Measurements from ENCODE around the gene TCF7.
A peak's percentile ranks its signal among the peaks of the same experiment; 100 is the strongest.

The TCF7 gene

DNA sequence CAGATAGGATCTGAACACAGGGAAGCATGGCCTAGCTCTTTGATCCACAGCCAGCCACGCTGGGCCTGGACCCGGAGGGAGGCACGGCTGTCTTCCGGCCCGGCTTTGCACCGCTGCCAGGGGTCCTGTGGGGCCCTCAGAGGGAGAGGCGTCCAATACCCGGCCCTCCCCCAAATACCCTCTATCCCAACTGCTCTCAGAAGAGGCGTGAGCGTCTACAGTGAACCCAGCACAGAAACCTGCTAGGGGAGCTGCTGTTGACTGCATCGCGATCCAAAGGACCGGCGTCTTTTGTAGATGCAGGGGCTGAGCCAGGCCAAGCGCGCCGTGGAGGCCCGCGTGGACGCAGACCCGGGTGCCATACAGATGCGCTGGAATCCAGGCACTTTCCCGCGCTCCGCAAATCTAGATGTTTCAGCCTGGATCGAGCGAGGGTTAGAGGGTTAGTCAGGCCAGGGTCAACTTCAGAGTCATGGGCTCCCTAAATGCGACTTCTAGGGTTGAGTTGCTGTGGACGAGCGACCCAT, 1.1 kb upstream of the TCF7 start:
- DNase-seq (ENCODE audit: low read depth in 2 of 2), result no peak

DNA sequence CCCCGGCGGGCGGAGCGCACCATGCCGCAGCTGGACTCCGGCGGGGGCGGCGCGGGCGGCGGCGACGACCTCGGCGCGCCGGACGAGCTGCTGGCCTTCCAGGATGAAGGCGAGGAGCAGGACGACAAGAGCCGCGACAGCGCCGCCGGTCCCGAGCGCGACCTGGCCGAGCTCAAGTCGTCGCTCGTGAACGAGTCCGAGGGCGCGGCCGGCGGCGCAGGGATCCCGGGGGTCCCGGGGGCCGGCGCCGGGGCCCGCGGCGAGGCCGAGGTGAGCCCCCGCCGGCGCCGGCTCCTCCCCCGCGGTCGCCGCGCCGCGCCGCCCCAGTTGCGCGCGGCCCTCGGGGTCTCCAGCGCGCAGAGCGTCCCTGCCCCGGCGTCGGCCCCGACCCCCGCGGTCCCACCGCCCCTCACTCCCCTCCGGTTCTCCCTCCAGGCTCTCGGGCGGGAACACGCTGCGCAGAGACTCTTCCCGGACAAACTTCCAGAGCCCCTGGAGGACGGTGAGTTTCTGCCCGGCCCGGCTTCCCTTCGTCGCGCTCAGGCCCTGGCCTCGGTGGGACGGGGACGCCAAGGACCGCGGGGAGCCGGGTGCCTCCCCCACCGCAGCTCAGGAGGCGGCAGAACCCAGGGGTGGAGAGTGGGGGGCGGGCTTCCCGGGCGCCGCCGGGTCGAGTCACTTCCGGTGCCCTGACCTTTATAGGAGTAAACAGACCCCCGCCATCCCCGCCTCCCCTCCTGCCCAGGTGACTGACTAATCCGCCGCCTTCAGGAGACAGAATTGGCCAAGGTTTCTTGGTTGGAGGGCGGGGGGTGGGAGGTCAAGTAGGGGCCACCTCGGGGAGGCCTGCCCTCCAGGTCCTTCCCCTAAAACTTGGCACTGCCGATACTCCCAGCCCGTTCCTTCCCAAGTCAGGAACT, 665 bp downstream of the TCF7 start:
- no peak for DNase-seq (ENCODE audit: low read depth in 2 of 2)

DNA sequence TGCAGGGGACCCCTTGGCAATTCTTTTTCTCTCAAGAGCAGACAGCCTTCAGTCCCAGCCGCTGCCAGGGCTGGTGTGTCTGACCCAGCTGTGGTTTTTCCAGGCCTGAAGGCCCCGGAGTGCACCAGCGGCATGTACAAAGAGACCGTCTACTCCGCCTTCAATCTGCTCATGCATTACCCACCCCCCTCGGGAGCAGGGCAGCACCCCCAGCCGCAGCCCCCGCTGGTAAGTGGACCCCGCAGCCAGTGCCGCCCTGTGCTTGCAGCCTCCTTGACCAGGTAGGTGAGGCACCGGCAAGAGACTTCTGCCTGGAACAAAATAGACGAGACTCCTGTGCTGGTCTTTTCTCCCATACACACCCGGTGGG, 1.3 kb downstream of the TCF7 start:
- no peak for DNase-seq (ENCODE audit: low read depth in 2 of 2)

DNA sequence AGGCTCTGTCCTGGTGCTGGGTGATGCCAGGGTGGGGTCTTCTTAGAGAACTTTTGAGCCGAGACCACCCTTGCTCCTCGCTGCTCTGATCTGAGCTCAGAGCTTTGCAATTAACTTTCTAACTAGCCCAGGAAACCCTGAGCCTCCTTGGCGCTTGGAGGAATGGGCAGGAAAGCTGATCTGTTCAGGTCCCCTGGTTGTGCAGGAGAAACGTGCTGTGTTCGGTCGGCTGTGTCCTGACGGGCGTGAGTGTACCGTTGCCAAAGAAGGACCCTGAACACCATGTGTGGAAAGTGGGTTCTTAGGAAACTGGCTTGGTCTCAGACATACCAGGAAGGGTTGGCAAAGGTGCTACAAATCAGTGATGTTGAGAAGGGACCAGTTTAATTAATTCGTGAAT, 1.8 kb downstream of the TCF7 start:
- no peak for DNase-seq (ENCODE audit: low read depth in 2 of 2)

DNA sequence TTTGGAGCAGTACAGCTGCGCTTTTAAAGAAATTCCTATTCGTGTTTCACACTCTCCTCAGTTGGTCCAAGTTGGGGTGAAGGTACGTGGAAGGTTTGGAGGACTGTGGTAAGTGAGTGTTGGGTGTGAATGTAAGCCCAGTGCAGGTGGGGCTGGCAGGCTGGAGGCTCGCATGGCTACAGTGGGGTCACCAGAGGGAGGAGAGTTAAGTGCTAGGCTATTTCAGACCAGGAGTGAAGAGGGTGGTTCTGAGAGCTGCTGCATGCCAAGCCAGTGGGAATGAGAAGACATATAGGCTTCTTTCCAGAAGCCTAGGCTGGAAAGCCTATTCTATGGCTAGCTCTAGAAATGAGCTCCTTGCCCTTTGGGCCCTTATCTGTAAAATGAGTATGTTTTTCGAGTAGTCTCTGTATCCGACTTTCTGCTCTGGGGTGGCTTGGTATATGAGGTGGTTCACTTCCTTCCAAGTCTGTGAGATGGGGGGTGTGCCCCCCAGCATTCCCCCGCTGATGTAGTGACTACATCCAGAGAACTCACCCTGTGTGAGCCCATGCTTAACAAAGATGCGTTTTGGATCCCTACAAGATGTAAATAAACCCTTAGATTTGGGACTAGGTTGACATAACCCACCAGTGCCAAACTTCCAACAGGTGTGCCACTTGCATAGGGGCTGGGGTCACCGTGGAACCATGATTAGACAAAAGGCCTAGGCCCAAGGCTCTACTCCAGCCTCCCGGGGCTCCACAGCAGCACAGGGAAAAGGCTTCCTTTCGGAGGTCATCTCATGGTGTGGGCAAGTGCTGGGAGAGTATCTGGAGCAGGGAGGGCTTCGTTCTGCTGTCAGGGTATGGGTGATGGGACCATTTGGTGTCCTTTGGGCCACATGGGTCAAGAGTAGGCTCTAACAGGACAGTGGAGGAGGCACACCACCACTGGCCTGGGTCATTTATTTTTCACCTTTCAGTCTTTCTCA, 2.6 kb downstream of the TCF7 start:
- no peak for DNase-seq (ENCODE audit: low read depth in 2 of 2)

DNA sequence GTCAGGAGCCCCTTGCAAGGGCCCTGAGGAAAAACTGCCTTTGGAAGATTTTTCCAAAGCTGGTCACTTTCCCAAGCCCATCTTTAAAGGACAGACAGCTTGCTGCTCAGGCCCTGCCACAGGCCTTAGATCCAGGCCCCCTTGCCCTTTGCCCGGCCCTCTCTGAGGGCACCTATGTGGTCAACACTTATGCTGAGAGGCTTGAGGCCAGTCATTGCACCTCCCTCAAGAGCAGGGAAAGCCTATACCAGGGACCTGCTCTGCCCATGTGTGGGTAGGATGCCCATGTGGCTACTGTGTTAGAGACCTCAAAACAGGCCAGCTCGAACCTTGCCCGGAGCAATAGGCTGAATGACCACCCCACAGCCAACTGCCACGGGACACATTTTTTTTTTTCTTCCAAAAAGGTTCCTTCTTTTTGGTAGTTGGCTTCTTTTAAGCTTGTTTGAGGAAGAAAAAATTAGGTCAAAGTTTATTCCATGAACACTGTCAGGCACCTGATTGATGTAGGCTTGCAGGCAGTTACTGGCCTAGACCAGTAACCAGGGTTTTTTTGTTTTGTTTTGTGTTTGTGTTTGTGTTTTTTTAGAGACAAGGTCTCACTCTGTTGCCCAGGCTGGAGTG, 3.8 kb downstream of the TCF7 start:
- no peak for DNase-seq (ENCODE audit: low read depth in 2 of 2)

DNA sequence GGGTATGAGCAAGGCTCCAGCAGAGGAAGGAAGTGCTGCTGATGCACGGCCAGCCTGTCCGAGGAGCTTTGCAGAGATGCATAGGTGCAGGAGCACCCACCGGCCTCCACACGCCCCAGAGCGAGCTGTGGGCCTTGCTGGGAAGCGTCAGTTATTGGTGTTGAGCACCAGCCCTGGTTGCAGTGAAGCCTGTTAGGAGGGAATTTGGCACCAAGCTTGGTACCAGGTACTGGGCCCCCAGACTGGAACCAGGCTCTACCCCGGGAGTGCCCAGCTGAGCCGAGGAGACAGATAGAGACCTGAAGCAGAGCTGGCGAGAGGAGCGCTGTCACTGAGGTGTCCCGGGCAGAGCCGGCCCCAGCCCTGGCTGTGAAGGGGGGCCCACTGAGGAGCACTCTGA, 5.2 kb downstream of the TCF7 start:
- DNase-seq (ENCODE audit: low read depth in 2 of 2), result no peak

DNA sequence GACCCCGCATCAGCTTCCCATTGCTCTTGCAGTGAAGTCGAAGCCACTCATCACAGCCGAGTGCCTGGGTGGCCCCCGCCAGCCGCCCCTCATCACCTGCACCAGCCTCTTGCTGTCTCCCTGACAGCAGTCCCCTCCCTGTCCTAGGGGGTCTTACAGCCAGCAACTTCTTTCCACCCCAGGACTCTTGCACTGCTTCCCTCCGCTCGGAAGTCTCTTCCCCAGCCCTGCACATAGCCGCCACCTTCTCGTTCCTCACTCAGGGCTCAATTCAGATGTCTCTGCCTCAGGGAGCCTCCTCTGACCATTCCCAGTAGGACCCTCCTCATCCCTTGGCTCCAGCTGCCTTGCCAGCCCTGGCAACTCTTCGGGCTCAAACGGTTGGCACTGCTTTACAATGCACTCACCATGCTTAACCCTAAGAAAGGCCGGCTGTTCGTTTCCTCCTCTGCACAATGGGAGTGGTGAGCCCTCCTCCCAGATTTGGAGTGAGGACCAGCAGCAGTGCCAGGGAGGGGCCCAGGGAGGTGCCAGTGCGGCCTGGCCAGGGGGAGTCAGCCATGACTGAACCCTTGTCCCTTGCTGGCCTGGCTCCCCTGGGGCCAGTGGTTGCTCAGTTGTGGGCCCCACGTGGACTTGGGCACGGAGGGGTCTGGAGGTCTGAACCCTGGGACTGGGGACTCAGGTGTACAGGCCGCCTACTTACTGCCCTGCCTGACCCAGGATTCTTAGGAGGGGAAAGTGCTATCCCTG, 6.1 kb downstream of the TCF7 start:
- DNase-seq (ENCODE audit: low read depth in 2 of 2), result no peak

DNA sequence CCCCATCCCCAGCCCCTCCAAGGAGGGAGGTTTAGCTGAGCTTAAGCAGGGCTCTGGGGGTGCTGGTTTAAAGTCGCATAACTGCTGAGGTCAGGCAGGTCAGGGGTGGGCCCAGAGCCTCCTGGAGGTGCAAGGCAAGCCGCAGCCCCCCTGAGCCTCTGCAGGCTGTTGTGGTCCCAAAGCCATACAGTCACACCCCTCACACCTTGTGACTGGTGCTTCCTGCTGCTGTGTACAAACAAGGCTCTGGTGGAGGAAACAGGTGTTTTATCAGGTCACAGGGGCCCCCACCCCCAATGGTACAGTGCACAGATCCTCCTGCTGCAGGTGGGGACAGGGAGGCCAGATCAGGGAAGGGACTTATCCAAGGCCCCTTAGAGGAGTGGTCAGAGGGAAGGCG, 8.0 kb downstream of the TCF7 start:
- no peak for DNase-seq (ENCODE audit: low read depth in 2 of 2)

DNA sequence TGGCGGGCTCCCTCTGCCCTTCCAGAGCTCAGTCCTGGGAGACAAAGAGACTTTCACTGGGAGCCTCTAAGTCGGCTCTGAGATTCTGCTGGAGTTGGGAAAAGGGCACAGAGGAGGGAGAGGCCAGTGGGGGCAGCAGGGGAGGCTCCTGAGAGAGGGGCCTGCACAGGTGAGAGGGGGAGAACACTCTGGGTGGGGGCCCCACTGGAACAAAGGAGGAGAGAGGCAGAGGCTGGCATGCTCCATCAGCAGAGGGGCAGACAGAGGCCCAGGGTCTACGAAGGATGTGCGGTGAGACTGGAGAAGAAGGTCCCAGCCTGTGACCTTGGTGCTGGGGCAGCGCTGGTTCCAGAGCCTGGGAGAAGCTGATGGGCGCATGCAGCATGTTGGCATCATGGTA, 8.9 kb downstream of the TCF7 start:
- DNase-seq (ENCODE audit: low read depth in 2 of 2), result no peak

DNA sequence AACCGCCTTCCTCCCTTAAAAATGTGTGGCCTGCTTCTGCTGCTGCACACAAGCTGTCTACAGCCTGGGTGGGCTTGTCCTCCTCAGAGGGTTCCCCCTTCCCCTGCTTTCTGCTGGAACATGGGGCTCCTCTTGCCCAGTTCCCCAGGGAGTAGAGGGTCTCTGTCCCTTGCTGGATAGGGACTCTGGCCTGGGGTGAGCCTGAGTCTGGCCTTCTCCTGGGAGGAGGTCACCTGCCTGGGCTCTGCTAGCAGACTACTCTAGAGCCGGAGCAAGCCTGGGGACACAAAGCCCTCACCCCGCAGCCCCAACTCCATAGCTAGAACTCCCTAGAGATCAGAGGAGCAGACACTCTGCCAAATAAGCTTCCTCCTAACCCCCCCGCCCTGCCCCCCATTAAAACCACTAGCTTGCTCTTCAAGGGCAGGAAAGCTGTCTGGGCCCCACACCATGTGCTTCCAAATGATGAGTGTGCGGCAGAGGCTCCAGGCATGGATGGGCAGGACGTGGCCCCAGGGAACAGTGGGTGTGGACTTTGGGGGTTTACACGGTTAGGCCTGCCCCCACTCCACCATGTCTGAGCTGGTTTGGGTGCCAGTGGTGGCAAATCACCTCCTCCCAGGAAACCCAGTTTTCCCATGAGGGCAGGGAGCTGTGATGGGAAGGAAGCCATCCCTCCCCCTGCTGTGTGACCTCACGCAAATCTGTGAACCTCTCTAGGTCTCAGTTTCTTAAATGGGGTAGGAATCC, 10.0 kb downstream of the TCF7 start:
- DNase-seq (ENCODE audit: low read depth in 2 of 2), result no peak

DNA sequence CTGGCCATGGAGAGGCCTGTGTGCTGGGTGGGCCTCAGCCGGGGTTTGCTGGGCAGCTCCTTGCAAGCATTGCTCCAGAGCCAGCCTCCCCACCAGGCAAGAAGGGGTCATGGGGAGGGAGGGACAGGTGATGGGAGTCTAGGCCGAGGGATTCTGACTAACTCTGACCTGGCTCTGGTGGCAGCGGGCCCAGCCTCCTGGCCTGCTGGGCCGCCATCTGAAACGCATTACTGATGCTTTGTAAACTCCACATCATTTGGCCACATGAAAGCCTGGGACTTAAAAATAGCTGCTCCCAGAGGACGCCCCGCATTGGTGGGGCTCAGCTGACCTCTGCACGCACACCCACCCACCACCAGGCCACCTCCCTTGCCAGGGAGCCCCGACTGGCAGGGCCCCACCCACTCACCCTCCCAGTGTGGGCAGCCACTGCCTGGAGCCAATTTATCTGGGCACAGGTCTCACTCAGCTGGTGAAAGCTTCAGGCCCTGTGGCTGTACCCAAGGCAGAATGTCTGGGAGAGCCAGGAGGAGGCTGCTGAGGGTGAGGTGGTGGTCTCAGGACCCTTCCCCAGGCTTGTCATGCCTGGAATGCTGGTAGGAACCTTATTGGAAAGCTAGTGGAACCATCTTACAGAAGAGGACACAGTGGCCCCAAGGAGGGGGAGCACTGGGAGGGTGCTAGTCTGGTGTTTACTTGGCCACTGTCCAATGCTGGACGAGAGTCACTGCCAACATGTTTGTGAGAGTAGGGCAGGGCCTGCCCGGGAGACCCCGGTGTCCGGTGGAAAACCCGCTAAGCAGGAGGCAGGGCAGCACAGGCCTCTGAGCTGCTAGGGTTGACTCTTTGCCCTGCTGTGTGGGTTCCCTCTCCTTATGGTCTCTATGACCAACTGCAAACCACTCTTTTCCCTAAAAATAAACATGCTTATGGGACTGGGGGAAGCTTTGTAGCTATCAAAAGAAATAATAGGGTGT, 10.8 kb downstream of the TCF7 start:
- peak; percentile 57 to 62 for DNase-seq (ENCODE audit: low read depth in 2 of 2)

DNA sequence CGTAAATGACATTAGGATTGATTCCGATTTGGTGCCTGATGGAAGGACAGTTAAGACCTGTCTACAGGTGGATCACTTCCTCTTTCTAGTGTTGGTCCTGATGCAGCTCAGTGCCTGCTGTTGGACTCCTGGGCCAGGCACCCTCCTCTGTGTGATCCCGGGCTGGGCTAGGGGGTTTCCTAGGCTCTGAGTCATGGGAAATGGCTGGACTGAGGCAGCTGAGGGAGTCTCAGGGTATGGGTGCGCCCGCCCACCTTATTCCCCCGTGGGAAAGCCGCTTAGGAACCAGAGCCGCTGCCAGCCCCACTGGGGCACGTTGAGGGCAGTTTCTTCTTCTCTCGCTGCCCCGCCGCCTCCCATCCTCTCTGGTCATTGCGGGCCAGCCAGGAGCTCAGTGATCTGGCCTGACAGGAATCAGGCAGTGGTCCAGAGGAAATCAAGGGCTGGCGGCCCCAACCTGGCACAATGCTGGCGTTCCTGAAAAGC, 12.9 kb downstream of the TCF7 start:
- DNase-seq (ENCODE audit: low read depth in 2 of 2), result no peak

DNA sequence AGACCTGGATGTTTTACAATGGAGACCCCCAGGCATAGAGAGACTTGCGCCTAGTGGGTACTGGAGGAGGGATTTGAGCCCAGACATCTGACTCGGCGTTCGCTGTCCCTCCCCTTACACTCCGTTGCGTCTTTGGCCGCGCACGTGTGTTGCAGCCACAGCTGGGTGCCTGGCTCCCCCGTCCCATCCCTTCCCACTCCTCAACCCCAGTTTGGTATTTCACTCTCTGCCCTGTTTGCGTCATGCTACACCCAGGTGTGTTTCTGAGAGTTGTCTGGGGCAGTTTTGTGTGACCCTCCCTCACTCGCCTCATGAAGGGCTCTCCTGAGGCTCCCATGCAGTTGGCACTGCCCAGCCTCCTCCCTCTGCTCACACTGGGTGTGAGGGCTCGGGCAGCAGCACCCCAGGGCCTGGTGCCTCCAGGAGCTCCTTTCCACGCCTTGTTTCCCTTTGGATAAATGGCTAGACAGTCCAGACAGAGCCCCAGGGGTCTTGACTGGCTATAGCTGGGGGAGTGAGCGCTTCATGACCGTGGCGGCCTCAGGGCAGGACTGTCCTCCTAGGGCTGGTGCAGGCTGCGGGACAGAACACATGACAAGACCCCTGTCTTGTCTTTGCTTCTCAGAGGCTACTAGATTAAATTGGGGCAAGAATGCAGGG, 13.6 kb downstream of the TCF7 start:
- DNase-seq (ENCODE audit: low read depth in 2 of 2), result no peak

DNA sequence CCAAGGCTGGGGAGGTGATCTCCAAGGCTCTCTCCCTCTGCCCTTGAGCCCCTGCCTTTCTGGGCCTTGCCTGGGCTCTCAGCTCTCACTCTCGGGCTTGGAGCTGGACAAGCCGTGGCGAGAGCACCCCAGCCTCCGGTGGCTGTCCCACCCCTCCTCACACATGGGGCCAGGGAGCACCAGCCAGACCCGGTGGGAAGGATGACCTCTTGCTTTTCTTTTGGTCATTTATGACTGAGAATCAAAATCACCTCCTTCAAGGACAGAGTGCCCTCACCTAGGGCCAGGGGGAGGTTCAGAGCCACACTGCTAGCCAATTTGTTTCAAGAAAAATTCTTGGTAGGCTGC, 14.1 kb downstream of the TCF7 start:
- DNase-seq (ENCODE audit: low read depth in 2 of 2), result no peak

DNA sequence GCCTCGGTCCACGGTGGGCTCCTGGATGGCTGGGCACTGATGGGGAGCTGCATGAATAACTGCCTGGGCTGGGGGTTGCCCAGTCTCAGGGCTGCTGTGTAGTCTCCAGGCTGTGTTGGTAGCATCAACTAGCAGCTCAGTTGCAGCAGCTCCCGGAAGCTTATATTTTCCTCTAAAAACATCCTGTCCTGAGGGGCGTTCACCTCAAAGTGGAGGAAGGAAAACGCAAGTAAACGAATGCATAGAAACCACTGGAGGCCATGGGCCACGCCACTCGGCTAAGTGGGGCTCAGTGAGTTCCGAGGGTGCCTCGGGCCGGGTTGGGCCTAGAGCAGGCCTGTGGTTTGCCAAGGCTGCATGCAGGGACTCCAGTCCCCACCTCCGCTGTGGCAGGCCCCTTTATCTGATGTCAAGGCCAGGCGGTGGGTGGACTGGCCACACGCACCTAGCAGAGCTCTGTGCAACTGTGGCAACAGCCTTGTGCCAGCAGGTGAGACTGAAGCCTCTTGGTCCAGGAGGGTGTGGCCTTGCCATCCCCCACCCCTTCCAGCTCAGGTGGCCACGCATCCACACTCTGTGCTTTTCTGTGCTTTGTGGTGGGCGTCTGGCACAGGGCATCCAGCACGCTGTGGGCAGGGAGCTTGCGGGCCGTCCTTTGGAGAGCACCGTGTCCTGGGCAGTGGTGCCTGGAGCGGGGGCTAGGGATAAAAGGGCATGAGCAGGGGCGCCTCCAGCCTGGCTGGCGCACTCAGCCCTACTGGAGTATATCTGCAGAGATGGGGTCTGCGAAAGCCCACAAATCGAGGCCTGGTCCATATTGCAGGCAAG, 15.1 kb downstream of the TCF7 start:
- DNase-seq (ENCODE audit: low read depth in 2 of 2), result no peak

DNA sequence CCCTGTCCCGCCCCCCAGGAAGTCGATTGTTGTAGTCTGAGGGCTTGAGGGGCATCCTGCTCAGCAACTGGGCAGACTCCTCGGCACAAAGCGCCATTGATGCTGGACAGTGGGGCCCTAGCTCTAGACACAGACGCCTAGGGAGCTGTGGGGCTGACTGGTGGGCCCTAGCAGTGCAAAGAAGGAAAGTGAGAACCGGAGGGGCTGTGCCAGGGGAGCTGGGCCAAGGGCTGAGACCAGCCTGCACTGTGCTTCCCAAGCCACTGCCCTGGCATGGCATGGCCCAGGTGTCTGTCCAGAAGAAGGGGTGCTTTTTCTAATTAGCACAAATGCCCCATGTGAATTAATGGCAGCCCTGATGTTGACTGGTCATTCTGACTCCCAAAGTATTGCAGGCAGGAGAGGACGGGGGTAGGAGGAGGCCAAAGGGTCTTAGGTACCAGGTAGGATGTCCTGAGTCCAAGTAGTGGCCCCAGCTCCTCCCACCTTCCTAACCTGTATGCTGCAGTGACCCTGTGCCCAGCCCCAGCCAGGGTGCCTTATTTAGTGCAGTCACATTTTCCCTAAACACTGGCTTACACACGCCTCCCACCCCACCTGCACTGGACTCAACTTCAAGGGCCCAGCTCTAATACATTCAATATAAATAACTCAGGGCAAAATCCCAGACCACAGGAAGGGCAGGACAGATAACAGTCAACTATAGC, 15.9 kb downstream of the TCF7 start:
- no peak for DNase-seq (ENCODE audit: low read depth in 2 of 2)
